ENCODE measurements around the gene CCL25. TPM values are rescaled to one million over a fixed set of nuclear protein-coding genes. Genes with fewer than 3 reads are reported as not detected.
"Not testable (repeated sequence)": the region's sequence is repeated elsewhere in the genome, so short reads cannot be mapped to it uniquely, and the experiment has no call there.

The CCL25 gene
- total RNA-seq, 2 experiments from 2014 or later, result not detected

DNA sequence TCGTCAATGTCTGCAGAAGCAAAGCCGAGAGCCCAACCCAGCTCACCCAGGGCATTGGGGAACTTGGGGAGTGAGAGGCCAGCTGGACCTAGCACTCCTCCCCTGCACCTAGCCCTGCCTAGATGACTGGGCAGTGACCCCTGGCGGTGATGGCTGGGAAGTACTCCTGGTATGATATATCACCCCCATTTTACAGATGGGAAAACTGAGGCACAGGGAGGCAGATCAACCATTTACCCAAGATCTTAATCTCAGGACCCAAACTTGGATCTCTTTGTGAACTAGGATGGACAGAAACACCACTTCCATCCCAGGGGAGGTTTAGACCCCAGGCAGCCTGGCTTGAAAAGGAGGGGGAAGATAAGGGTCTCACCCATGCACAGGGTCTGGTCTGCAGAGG, 43.5 kb downstream of the CCL25 start:
- H3K27me3 Mint-ChIP-seq, result no peaks in the 10 kb centered on the region

DNA sequence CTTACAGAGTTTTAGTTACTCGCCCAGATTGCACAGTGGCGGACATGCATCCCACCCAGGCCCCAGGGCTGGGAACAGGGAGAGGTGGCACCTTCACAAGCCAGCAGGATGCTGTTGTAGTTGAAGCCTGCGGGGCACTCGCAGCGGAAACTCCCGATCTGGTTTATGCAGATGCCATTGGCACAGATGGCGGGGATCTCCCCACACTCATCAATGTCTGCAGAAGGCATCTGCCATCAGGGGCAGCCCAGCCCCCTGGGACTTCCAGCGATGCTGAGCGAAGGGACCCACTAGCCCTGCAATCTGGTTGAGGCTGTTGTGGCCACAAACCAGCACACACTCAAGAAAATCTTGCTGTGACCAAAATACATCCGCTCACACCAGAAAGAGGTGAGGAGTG, 44.6 kb downstream of the CCL25 start:
- peaks cover 23% of the 10 kb centered on the region for H3K9me3 Mint-ChIP-seq
- DNase-seq, result no peak
- H3K36me3 Mint-ChIP-seq (ENCODE audit: low read depth), result peaks cover 2% of the 10 kb centered on the region
- ChIA-PET POLR2A (no interaction called here), CTCF (no interaction called here)
- peaks cover 2% of the 10 kb centered on the region for H3K27me3 Mint-ChIP-seq
- H3K4me3 Mint-ChIP-seq, result no peak overlapping the region
- no peak overlapping the region for H3K27ac Mint-ChIP-seq
- H3K4me1 Mint-ChIP-seq, result no peaks in the 10 kb centered on the region

More for the DNA sequence above, 43.5 kb downstream of the CCL25 start:
- no peak overlapping the region for H3K27ac Mint-ChIP-seq
- POLR2A ChIA-PET, result no interaction called here
- no peaks in the 10 kb centered on the region for H3K4me1 Mint-ChIP-seq
- CTCF ChIA-PET, result no interaction called here
- no peak for DNase-seq
- H3K9me3 Mint-ChIP-seq, result peaks cover 23% of the 10 kb centered on the region
- peaks cover 2% of the 10 kb centered on the region for H3K36me3 Mint-ChIP-seq (ENCODE audit: low read depth)
- no peak overlapping the region for H3K4me3 Mint-ChIP-seq

DNA sequence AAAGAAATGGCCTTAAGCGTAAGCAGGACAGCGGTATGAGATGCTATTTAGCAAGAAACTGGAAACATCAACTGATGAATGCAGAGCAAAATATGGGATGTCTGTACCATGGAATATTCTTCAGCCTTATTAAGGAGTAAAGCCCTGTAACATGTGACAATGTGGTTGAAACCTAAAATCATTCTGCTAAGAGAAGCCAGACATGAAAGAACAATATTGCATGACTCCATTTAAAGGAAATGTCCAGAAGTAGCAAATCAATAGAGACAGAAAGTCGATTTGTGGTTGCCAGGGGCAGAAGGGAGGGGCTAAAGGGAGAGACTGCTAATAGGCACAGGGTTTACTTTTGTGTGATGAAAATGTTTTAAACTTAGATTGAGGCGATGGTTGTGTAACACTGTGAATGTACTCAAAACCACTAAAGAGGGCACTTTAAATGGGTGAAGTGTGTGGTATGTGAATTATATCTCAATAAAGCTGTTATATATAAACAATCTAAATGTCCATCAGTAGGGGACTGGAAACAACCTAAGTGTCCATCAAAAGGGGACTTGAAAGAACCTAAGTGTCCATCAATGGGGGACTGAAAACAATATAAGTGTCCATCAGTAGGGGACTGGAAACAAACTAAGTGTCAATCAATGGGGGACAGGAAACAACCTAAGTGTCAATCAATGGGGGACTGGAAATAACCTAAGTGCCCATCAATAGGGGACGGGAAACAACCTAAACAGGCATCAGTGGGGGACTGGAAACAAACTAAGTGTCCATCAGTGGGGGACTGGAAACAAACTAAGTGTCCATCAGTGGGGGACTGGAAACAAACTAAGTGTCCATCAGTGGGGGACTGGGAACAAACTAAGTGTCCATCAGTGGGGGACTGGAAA, 45.4 kb downstream of the CCL25 start:
- H3K27ac Mint-ChIP-seq, result no peak overlapping the region
- CTCF ChIA-PET, result no interaction called here
- no peaks in the 10 kb centered on the region for H3K4me1 Mint-ChIP-seq
- POLR2A ChIA-PET, result no interaction called here
- H3K9me3 Mint-ChIP-seq, result peaks cover 23% of the 10 kb centered on the region
- peaks cover 2% of the 10 kb centered on the region for H3K27me3 Mint-ChIP-seq
- H3K36me3 Mint-ChIP-seq (ENCODE audit: low read depth), result peaks cover 2% of the 10 kb centered on the region
- no peak overlapping the region for H3K4me3 Mint-ChIP-seq
- no peak for DNase-seq

DNA sequence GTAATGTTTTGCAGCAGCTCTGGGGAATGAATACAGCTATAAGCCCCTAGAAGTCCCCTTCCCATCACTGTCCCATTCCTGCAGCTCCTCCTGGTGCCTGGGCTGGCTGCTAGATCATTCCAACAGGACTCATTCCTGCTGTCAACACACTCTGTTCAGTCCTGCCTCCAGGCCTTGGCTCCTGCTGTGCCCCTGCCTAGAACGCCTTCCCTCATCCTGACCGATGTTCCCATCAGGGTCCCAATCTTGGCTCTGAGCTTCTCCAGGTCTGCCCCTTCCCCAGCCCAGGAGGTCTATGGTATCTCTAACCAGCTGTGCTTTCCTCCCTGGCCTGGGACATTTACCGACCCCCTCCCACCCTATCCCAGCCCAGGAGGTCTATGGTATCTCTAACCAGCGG, 48.8 kb downstream of the CCL25 start:
- Mint-ChIP-seq H3K4me1 (no peaks in the 10 kb centered on the region), H3K27ac (no peak overlapping the region), H3K4me3 (no peak overlapping the region), H3K36me3 (ENCODE audit: low read depth) (peaks cover 2% of the 10 kb centered on the region), H3K9me3 (peaks cover 6% of the 10 kb centered on the region), H3K27me3 (peaks cover 2% of the 10 kb centered on the region)
- no peak for DNase-seq
- POLR2A ChIA-PET, result no interaction called here
- CTCF ChIA-PET, result interaction anchor here (0.7 kb wide), 1 partner anchor 157 kb away, joined by 3 read pairs; no protein-coding TSS in a partner anchor

DNA sequence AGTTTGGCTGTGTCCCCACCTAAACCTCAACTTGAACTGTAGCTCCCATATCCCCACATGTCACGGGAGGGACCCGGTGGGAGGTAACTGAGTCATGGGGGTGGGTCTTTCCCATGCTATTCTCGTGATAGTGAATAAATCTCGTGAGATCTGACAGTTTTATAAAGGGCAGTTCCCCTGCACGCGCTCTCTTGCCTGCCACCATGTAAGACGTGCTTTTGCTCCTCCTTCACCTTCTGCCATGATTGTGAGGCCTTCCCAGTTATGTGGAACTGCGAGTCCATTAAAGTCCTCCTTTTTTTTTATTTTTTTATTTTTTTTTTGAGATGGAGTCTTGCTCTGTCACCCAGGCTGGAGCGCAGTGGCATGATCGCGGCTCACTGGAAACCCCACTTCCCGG, 49.4 kb downstream of the CCL25 start:
- H3K4me3 Mint-ChIP-seq; CTCF ChIA-PET; H3K27me3 Mint-ChIP-seq; H3K27ac Mint-ChIP-seq; H3K9me3 Mint-ChIP-seq; H3K4me1 Mint-ChIP-seq; H3K36me3 Mint-ChIP-seq (ENCODE audit: low read depth); POLR2A ChIA-PET; DNase-seq: not testable (repeated sequence)

DNA sequence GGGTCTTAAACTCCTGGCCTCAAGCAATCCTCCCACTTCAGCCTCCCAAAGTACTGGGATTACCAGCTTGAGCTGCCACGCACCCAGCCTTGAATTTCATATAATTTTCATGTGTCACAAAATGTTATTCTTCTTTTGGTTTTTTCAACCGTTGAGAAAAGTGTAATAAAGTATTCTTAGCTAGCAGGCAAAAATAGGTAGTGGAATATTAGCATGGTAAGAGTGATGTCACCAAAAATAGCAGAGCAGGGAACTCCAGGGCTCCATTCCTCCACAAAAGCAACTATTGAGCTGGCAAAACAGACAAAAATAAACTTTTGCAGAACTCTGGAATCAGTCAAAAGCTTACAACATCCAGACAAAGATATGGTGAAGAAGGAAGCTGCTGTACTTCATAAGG, 52.9 kb downstream of the CCL25 start:
- H3K4me3 Mint-ChIP-seq, result no peak overlapping the region
- CTCF ChIA-PET, result interaction anchor here (0.6 kb wide), 2 partner anchors 60 to 161 kb away, joined by 3 to 4 read pairs; no protein-coding TSS in a partner anchor
- H3K36me3 Mint-ChIP-seq (ENCODE audit: low read depth), result no peaks in the 10 kb centered on the region
- POLR2A ChIA-PET, result no interaction called here
- no peaks in the 10 kb centered on the region for H3K9me3 Mint-ChIP-seq
- H3K27me3 Mint-ChIP-seq, result peaks cover 6% of the 10 kb centered on the region
- no peak overlapping the region for H3K27ac Mint-ChIP-seq
- H3K4me1 Mint-ChIP-seq, result no peaks in the 10 kb centered on the region
- no peak for DNase-seq

DNA sequence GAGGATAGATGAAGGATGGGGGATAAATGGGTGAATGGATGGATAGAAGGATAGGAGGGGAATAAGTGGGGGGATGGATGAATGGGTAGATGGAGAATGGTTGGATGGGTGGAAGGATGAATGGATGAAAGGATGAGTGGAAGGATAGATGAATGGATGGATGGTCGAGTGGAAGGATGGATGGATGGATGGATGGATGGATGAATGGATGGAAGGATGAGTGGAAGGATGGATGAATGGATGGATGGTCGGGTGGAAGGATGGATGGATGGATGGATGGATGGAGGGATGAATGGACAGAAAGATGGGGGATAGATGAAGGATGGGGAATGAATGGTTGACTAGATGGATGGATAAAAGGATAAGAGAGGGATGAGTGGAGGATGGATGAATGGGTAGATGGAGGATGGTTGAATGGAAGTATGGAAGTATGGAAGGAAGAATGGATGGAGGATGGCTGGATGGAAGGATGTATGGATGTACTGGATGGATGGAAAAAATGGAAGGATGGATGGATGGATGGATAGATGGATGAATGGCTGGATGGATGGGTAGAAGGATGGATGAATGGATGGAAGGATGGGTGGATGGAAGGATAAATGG, 54.8 kb downstream of the CCL25 start:
- peaks cover 4% of the 10 kb centered on the region for H3K27me3 Mint-ChIP-seq
- H3K4me3 Mint-ChIP-seq, result no peak overlapping the region
- ChIA-PET CTCF (no interaction called here), POLR2A (no interaction called here)
- no peaks in the 10 kb centered on the region for H3K9me3 Mint-ChIP-seq
- no peak for DNase-seq
- H3K36me3 Mint-ChIP-seq (ENCODE audit: low read depth), result no peaks in the 10 kb centered on the region
- no peak overlapping the region for H3K27ac Mint-ChIP-seq
- H3K4me1 Mint-ChIP-seq, result no peaks in the 10 kb centered on the region

DNA sequence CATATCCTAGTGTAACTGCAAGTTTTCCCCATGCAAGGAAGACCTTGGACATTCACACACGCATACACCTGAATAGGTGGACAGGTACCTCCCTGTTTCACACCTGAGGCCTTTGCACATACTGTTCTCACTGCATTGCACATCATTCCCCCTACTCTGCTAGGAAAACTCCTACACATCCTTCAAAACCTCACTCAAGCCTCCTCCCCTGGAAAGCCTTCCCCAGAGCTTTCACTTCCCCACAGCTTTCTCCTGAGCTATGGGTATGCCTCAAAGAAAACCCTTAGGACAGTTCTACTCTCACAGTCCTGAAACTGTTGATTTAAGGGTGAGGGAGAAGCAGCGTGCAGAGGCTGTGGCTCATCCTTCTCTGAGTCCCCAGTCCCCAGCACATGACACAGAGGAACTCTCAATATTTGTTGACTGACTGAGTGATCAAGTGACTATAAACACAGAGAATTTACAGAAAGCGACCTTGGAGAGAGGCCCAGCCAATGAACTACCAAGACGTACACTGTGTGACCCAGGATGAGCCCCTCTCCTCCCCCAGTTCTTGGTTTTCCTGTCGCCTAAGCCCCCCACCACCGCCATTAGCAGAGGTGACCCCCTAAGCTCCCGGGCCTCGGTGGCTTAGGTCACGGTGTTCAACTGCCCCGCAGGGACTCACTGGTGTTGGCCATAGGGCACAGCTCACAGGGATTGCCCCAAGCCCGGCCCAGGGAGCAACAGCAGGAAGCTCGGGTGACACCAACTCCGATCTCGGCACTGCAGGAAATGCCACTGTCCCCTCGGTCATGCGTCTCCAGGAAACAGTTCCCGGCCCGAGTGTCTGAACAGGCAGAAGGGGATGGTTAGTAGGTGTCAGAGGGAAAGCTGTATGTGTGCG, 56.2 kb downstream of the CCL25 start:
- Mint-ChIP-seq H3K36me3 (ENCODE audit: low read depth) (no peaks in the 10 kb centered on the region), H3K27me3 (peaks cover 4% of the 10 kb centered on the region), H3K4me1 (no peaks in the 10 kb centered on the region), H3K4me3 (no peak overlapping the region), H3K27ac (no peak overlapping the region), H3K9me3 (no peaks in the 10 kb centered on the region)
- POLR2A ChIA-PET, result no interaction called here
- DNase-seq, result no peak
- CTCF ChIA-PET, result no interaction called here

DNA sequence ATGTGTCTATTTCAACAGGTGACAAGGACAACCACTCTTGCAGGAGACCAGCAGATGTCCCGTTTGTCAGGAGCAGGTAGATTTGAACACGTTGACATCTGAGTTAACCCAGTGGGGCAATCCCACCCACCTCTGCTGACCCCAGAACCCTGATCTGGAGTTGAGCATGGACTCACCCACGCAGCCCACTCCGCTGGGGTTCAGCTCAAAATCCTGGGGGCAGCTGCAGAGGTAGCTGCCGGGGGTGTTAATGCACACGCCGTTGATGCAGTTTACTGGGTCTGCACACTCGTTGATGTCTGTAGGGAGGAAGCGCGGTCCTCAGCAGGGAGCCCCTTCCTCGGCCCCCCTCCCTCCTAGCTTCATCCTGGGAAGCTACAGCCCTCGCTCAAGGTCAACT, 56.9 kb downstream of the CCL25 start:
- H3K36me3 Mint-ChIP-seq (ENCODE audit: low read depth), result no peaks in the 10 kb centered on the region
- H3K27ac Mint-ChIP-seq, result no peak overlapping the region
- no peak overlapping the region for H3K4me3 Mint-ChIP-seq
- POLR2A ChIA-PET, result no interaction called here
- H3K4me1 Mint-ChIP-seq, result no peaks in the 10 kb centered on the region
- no peaks in the 10 kb centered on the region for H3K9me3 Mint-ChIP-seq
- CTCF ChIA-PET, result no interaction called here
- DNase-seq, result no peak
- H3K27me3 Mint-ChIP-seq, result peaks cover 4% of the 10 kb centered on the region

DNA sequence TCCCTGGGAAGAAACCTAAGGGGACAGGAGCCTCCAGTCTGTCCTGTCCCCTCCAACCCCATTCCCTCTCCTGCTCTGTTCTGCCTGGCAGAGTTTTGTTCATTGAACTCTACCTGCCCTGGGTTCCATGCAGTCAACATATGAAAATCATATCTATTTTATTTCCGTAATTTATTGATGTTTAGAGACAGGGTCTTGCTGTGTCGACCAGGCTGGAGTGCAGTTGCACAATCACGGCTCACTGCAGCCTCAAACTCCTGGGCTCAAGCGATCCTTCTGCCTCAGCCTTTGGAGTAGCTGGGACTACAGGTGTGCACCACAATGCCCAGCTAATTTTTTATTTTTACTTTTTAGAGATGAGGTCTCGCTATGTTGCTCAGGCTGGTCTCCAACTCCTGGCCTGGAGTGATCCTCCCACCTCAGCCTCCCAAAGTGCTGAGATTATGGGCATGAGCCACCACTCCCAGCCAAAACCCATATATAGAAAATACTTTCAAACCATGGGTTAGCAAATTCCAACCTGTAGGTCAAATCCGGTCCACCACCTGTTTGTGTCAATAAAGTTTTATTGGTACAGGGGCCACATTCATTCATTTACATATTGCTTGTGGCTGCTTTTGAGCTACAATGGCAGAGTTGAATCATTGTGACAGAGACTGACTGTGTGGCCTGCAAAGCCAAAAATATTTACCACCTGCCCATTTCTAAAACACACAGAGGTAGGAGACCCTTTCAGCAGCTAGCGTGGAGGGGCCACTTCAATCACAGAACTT, 57.5 kb downstream of the CCL25 start:
- DNase-seq, result no peak
- H3K27me3 Mint-ChIP-seq, result peaks cover 4% of the 10 kb centered on the region
- H3K4me1 Mint-ChIP-seq, result no peaks in the 10 kb centered on the region
- no peak overlapping the region for H3K4me3 Mint-ChIP-seq
- H3K9me3 Mint-ChIP-seq, result no peaks in the 10 kb centered on the region
- no peak overlapping the region for H3K27ac Mint-ChIP-seq
- CTCF ChIA-PET, result no interaction called here
- POLR2A ChIA-PET, result no interaction called here
- H3K36me3 Mint-ChIP-seq (ENCODE audit: low read depth), result no peaks in the 10 kb centered on the region

DNA sequence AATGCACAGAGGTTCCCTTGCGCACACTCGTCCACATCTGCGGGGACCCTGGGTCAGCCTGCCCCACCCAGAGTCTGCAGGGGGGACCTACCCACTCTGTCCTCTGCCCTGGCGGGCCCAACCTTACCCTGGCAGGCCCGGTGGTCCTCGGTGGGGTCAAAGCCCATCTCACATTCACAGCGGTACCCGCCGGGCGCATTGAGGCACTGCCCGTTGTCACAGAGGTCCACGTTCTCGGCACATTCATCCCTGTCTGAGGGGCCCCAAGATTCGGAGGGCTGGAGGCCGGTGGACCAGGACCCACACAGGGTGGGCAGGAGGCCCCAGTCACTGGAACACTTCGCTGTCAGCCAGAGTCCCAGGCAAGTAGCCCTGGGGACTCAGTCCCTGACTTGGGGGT, 58.4 kb downstream of the CCL25 start:
- H3K36me3 Mint-ChIP-seq (ENCODE audit: low read depth), result no peaks in the 10 kb centered on the region
- DNase-seq, result no peak

DNA sequence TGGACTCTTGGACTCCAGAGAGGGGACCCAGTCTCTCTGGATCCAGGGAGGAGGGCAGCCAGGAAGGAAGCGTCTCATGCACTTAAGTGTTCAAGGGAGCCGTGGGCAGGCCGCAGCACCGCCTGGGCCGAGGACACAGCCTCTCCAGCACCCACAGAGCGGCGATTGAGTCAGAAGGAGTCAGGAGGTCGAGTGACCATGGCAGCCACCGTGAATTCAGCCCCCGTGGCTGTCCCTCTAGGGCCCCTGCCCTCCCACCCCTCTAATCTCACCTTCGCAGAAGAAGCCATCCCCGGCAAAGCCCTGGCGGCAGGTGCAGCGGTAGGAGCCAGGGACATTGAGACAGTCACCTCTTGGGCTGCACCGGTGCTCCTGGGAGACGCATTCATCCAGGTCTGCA, 58.8 kb downstream of the CCL25 start:
- DNase-seq, result no peak
- H3K27me3 Mint-ChIP-seq, result peaks cover 4% of the 10 kb centered on the region
- no peak overlapping the region for H3K27ac Mint-ChIP-seq
- H3K4me3 Mint-ChIP-seq, result no peak overlapping the region
- CTCF ChIA-PET, result no interaction called here
- no peaks in the 10 kb centered on the region for H3K4me1 Mint-ChIP-seq
- no peaks in the 10 kb centered on the region for H3K36me3 Mint-ChIP-seq (ENCODE audit: low read depth)
- POLR2A ChIA-PET, result no interaction called here
- H3K9me3 Mint-ChIP-seq, result no peaks in the 10 kb centered on the region

More for the DNA sequence above, 58.4 kb downstream of the CCL25 start:
- H3K27ac Mint-ChIP-seq, result no peak overlapping the region
- no peaks in the 10 kb centered on the region for H3K4me1 Mint-ChIP-seq
- H3K9me3 Mint-ChIP-seq, result no peaks in the 10 kb centered on the region
- POLR2A ChIA-PET, result no interaction called here
- peaks cover 4% of the 10 kb centered on the region for H3K27me3 Mint-ChIP-seq
- CTCF ChIA-PET, result no interaction called here
- H3K4me3 Mint-ChIP-seq, result no peak overlapping the region

Measured in activated CD4-positive, alpha-beta memory T cell treated with anti-CD3 and anti-CD28 coated beads, Interleukin-2, amount 10 ng/mL, durations not matched to agents 7 days and 5 days (primary cell).